Immature natural killer cell (primary cell): ENCODE measurements around the gene EMILIN3. TPM values are rescaled to one million over a fixed set of nuclear protein-coding genes. Genes with fewer than 3 reads are reported as not detected.

Experiments used
- DNase-seq, 3 donors: peaks; one replicate each; pipeline ENCODE4 v3.0.0; 2022; ENCODE audit warnings: mixed read lengths in 1 of 3
- H3K27ac Mint-ChIP-seq, 6 donors: one replicate each; pipeline ENCODE4 v1.8.0; 2020; ENCODE audit warnings: mixed read lengths in 6 of 6, mild to moderate bottlenecking in 5 of 6, inconsistent platforms in 4 of 6, moderate library complexity in 3 of 6
- H3K27me3 Mint-ChIP-seq, 3 donors: one replicate each; pipeline ENCODE4 v1.8.0; 2020 to 2021; ENCODE audit warnings: low read depth in 3 of 3, mild to moderate bottlenecking in 3 of 3, mixed read lengths in 3 of 3, moderate library complexity in 3 of 3, inconsistent platforms in 1 of 3
- H3K36me3 Mint-ChIP-seq, 3 donors: one replicate each; pipeline ENCODE4 v1.8.0; 2020; ENCODE audit warnings: mixed read lengths in 3 of 3, inconsistent platforms in 2 of 3, mild to moderate bottlenecking in 2 of 3
- H3K4me1 Mint-ChIP-seq, 2 donors: one replicate each; pipeline ENCODE4 v1.8.0; 2020; ENCODE audit warnings: inconsistent platforms in 2 of 2, mild to moderate bottlenecking in 2 of 2, mixed read lengths in 2 of 2, moderate library complexity in 1 of 2
- H3K4me3 Mint-ChIP-seq, 5 donors: one replicate each; pipeline ENCODE4 v1.8.0; 2020; ENCODE audit warnings: mild to moderate bottlenecking in 5 of 5, mixed read lengths in 5 of 5, inconsistent platforms in 3 of 5, moderate library complexity in 3 of 5
- H3K9me3 Mint-ChIP-seq, 6 donors: one replicate each; pipeline ENCODE4 v1.8.0; 2020; ENCODE audit warnings: mild to moderate bottlenecking in 6 of 6, mixed read lengths in 6 of 6, inconsistent platforms in 4 of 6, moderate library complexity in 3 of 6
- polyA plus RNA-seq, 3 donors: library from polyadenylated mRNA; unstranded; fragments of 300-500 nt; fragmentation: Illumina TruSeq; gene quantifications; one replicate each; pipeline ENCODE4 v1.2.3, GENCODE V29; 2021

EMILIN3 gene
- polyA plus RNA-seq, 3 donors from 2014 or later: not detected

DNA sequence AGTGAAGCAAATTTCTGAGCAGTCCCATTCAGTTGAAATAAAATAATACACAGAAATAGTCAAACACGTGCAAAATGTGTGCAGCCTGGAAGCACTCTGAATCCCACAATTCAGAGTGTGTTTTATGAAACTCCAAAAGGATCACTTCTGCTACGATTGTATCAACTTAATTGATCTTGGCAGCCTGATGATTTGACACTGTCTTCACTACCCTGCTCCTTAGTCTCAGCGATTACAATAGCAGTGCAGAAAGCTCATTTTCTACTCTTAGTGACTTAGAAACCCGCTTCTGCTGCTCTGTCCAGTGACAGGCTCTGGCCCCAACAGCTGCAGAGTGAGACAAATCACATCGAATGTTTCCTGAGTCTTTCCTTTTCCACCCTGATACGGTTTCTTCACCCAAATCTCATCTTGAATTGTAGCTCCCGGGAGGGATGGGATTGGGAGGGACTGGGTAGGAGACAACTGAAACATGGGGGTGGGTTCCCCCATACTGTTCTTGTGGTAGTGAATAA is 16.2 kb upstream of the EMILIN3 start:
- peaks cover 0 to 27% (median 8%) of the 10 kb centered on the region in 3 donors for H3K27me3 Mint-ChIP-seq
- no peaks in the 10 kb centered on the region for H3K36me3 Mint-ChIP-seq
- H3K27ac Mint-ChIP-seq: no peak overlapping the region
- no peak for DNase-seq
- H3K4me1 Mint-ChIP-seq: no peaks in the 10 kb centered on the region
- H3K9me3 Mint-ChIP-seq: no peaks in the 10 kb centered on the region
- no peak overlapping the region for H3K4me3 Mint-ChIP-seq

DNA sequence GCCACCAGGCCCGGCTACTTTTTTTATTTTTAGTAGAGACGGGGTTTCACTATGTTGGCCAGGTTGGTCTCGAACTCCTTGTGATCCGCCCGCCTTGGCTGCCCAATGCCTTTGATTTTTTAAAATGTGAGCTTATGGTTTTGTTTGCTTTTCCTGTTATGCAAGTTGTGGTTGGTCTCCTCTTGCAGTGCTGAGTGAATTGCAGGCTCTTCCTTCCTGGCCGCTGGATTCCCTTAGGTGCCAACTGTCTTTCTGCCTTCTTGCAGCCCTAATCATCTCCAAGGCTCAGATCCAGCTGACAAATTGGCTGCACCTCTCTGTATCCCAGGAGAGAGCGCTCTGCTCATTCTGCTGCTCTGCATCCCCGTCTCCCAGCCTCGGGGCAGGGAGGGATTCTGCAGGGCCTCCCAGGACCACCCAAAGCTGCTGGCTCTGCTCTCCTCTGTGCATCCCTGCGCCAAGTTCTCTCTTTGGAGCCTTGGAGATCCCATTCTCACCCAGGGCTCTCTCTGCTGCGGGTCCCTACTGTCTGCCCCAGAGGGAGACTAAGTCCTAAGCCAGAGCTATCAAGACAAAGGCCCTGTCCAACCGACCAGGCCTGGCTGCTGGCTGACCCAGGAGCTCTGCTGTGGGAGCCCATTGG is 14.1 kb upstream of the EMILIN3 start:
- no peaks in the 10 kb centered on the region for H3K9me3 Mint-ChIP-seq
- H3K4me1 Mint-ChIP-seq: no peaks in the 10 kb centered on the region
- no peak for DNase-seq
- no peak overlapping the region for H3K27ac Mint-ChIP-seq
- H3K27me3 Mint-ChIP-seq: peaks cover 0 to 27% (median 8%) of the 10 kb centered on the region in 3 donors
- H3K36me3 Mint-ChIP-seq: no peaks in the 10 kb centered on the region
- H3K4me3 Mint-ChIP-seq: no peak overlapping the region

DNA sequence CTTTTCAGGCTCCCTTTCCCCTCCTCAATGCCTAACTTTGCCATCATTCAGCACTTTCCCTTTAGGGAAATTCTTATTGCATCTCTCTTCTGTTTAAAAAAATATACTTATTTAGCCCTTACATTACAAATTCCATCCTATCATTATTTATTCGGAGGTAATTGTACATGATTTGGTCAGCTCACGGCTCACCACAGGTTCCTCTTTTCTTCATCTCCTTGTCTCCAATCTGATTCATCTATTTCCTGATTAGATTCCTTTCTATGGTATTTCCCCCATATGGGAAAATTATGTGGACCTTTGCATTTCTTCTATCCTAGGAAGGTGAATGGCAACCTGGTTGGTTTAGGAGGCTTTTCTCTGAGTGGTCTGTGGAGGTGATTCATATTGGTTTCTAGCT is 12.9 kb upstream of the EMILIN3 start:
- H3K36me3 Mint-ChIP-seq: no peaks in the 10 kb centered on the region
- H3K4me1 Mint-ChIP-seq: no peaks in the 10 kb centered on the region
- H3K4me3 Mint-ChIP-seq: no peak overlapping the region
- H3K27ac Mint-ChIP-seq: no peak overlapping the region
- H3K27me3 Mint-ChIP-seq: peaks cover 0 to 27% (median 8%) of the 10 kb centered on the region in 3 donors
- no peaks in the 10 kb centered on the region for H3K9me3 Mint-ChIP-seq
- no peak for DNase-seq

DNA sequence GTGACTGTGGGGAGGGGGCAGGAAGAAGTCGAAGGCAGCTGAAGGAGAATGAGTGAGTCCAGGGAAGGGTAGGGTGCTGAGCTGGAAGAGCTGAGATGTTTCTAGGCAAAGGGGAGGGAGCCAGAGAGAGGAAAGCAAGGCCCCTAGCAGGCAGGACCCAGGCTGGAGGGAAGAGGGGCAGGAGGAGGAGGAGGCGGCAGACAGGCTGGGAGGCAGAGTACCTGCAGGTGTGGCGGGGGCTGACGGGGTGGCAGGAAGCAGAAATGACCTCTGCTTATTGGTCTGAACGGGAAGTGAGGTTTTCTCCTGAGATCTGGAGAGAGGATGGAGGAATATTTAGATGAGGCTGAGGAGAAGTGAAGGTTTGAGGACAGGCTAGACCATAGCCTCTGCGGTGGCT is 10.7 kb upstream of the EMILIN3 start:
- Mint-ChIP-seq H3K4me3 (no peak overlapping the region), H3K27me3 (peaks cover 0 to 25% (median 8%) of the 10 kb centered on the region in 3 donors), H3K9me3 (no peaks in the 10 kb centered on the region), H3K36me3 (no peaks in the 10 kb centered on the region), H3K4me1 (no peaks in the 10 kb centered on the region), H3K27ac (no peak overlapping the region)
- no peak for DNase-seq

DNA sequence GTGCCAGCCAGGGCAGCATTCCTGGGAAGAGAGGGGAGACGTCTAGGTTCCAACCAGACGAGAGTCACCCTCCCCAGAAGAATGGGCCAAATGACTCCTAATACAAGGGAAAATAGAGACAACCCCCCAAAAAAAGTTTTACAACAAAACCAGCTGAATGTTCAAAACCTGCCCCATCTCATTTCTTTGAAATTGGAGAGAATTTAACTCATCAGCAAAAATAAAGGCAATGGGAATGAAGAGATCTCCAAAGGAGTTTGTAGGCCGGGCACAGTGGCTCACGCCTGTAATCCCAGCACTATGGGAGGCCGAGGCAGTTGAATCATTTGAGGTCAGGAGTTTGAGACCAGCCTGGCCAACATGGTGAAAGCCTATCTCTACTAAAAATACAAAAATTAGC is 9.7 kb upstream of the EMILIN3 start:
- H3K4me1 Mint-ChIP-seq: no peaks in the 10 kb centered on the region
- H3K4me3 Mint-ChIP-seq: no peak overlapping the region
- no peak for DNase-seq
- no peak overlapping the region for H3K27ac Mint-ChIP-seq
- no peaks in the 10 kb centered on the region for H3K9me3 Mint-ChIP-seq
- no peaks in the 10 kb centered on the region for H3K36me3 Mint-ChIP-seq
- H3K27me3 Mint-ChIP-seq: peaks cover 0 to 23% (median 8%) of the 10 kb centered on the region in 3 donors

DNA sequence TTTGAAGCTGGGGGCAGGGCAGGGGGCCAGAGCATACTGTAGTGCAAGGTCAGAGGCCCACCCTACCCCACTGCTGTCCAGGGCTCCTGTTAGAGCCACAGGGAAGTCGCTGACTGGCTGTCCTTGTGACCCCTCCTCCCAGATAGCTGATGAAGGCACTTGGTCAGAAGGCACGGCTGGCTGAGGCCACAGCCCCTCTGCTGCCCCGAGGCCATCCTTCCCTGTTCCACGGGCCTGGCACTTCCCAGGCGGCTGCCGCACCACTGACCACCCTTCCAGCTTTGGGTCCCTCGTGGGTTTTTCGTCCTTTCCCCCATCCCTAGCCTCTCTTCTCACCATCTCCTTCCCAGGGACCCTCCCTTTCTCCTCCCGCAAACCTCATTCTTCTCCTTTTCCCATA is 9.2 kb upstream of the EMILIN3 start:
- H3K27ac Mint-ChIP-seq: no peak overlapping the region
- peaks cover 2 to 25% (median 10%) of the 10 kb centered on the region in 3 donors for H3K27me3 Mint-ChIP-seq
- no peaks in the 10 kb centered on the region for H3K4me1 Mint-ChIP-seq

DNA sequence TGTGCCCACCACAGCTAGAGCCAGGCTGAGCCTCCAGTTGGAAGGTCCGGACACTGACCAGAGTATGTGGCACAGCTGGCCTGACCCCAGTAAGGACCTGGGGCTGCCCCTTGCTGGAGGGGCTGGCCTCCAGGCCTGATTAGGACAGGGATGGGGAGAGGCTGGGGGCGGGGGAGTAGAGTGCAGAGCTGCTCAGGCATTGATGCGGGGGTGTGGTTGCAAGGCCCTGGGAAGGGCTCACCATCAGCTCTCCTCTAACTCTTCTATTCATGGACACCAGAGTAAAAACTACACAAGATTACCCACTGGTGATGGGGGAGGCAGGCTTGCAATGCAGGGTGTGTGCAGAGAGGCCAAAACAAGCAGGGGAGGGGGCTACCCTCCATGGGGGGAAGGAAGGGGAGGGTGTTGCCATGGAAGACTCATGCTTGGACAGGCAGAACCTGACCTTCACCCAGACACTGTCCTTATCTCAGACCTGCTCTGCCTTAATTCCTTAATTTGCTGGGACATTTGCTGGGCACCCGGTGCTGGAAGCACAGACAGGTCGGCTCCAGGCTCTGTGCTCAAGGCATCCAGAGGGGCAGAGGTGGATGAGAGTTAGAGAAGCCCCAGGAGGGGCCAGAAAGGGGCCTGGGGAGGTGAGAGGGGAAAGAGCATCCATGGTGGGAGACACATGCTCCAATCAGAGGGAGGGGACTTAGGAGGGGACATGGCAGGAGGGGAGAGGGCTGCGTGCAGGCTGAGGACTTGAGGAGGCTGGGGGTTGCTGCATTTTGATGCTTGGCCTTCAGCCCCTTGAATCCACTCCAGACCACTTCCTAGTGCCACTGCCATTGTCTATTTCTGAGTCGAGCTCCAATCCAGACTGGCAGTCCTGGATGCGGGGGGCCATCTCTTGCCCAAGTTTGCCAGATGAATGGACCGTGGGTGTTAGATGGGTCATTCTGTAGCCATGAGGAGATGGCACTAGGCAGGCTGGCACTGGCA is 7.6 kb upstream of the EMILIN3 start:
- Mint-ChIP-seq H3K36me3 (no peaks in the 10 kb centered on the region), H3K9me3 (peaks cover 0 to 1% (median 0%) of the 10 kb centered on the region in 6 donors), H3K27ac (no peak overlapping the region), H3K4me3 (no peak overlapping the region), H3K4me1 (no peaks in the 10 kb centered on the region), H3K27me3 (peaks cover 3 to 14% (median 6%) of the 10 kb centered on the region in 3 donors)
- DNase-seq: no peak

More for the DNA sequence above, 9.2 kb upstream of the EMILIN3 start:
- peaks cover 0 to 1% (median 0%) of the 10 kb centered on the region in 6 donors for H3K9me3 Mint-ChIP-seq
- H3K4me3 Mint-ChIP-seq: no peak overlapping the region
- no peak for DNase-seq
- no peaks in the 10 kb centered on the region for H3K36me3 Mint-ChIP-seq

DNA sequence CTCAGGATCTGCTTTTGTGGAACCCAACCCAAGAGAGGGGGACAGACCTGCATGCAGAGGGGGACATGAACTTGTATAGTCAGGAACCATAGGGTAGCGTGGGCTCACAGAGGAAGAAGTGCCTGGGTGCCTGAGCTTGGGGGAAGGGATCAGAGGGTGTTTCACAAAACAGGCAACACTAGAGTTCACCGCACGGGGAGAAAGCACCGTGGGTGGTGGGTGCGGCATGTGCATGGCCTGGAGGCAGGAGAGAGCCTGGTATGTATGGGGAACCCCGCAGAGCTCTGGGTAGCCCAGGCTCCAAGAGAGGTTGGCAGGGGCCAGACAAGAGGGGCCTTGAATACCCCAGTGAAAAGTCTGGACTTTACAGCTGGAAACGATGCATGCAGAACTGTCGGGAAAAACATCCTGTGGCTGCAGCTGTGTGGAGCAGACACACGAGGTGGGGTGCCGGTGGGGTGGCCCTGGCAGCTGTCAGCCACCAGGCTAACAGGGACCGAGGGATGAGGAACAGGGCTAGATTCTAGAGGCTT is 6.7 kb upstream of the EMILIN3 start:
- no peak for DNase-seq
- peaks cover 6 to 16% (median 6%) of the 10 kb centered on the region in 3 donors for H3K27me3 Mint-ChIP-seq
- H3K27ac Mint-ChIP-seq: no peak overlapping the region
- no peak overlapping the region for H3K4me3 Mint-ChIP-seq
- H3K9me3 Mint-ChIP-seq: peaks cover 0 to 1% (median 0%) of the 10 kb centered on the region in 6 donors
- no peaks in the 10 kb centered on the region for H3K4me1 Mint-ChIP-seq
- no peaks in the 10 kb centered on the region for H3K36me3 Mint-ChIP-seq

DNA sequence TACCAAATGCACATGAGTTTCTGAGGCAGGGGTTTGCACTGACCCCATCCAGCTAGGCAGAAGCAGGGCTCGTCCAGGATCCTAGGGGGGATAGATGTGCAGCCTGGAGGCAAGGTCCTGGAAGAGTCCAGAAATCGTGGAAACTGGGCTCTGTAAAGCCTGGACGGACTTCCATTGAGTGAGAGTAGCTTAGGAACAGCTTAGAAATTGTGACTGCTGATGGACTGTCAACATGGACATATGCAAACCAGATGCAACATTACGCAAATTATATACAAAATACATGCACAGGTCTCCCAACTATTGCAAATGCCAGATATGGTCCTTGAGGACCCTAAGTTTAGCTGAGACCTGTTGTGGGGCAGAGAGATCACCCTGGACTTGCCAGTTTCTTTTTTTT is 4.8 kb upstream of the EMILIN3 start:
- Mint-ChIP-seq H3K36me3 (no peaks in the 10 kb centered on the region), H3K4me3 (no peak overlapping the region), H3K4me1 (peaks cover 0 to 5% of the 10 kb centered on the region in 2 donors), H3K27me3 (peaks cover 8 to 19% (median 15%) of the 10 kb centered on the region in 3 donors), H3K9me3 (peaks cover 0 to 1% (median 0%) of the 10 kb centered on the region in 6 donors), H3K27ac (no peak overlapping the region)
- no peak for DNase-seq

DNA sequence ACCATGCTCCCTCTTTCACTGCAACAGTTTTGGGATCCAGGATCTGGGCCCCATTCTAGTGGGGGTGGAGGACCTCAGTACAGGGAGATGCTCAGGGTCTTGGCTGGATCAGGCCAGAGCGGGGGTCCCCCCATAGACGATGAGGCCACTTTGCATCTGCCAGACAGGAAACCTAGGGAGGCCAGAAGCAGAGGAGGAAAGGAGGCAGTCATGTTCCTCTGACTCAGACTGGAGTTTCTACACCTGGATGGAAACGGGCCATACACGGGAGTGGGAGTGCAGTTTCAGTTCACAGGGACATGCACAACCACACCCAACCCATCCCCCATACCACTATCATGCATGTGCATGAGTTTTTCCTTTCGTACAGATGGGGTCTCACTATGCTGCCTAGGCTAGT is 3.6 kb upstream of the EMILIN3 start:
- H3K36me3 Mint-ChIP-seq: no peaks in the 10 kb centered on the region
- peaks cover 0 to 5% of the 10 kb centered on the region in 2 donors for H3K4me1 Mint-ChIP-seq
- H3K27me3 Mint-ChIP-seq: peaks cover 7 to 21% (median 18%) of the 10 kb centered on the region in 3 donors
- H3K9me3 Mint-ChIP-seq: peaks cover 0 to 1% (median 0%) of the 10 kb centered on the region in 6 donors
- DNase-seq: no peak
- H3K27ac Mint-ChIP-seq: no peak overlapping the region
- no peak overlapping the region for H3K4me3 Mint-ChIP-seq

DNA sequence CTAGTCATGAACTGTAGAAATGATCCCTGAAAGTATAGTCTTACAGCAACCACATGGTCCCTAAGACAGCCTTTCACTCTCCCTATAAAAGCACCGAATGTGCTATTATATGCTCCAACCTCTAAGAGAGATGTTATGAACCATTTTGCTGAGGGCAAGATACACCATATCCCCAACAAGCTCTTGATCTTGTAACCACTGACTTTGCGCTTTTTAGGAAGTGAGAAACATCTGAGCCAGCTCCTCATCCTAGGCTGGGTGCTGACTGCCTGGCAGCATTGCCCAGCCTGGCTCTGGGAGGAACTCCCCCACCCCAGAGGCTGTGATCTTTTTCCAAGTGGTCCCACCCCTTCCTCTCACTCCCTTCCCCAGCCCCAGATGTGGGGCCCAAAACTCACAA is 3.1 kb upstream of the EMILIN3 start:
- H3K9me3 Mint-ChIP-seq: peaks cover 0 to 1% (median 0%) of the 10 kb centered on the region in 6 donors
- H3K36me3 Mint-ChIP-seq: no peaks in the 10 kb centered on the region
- H3K27ac Mint-ChIP-seq: no peak overlapping the region
- DNase-seq: no peak
- peaks cover 0 to 5% of the 10 kb centered on the region in 2 donors for H3K4me1 Mint-ChIP-seq
- peaks cover 7 to 21% (median 18%) of the 10 kb centered on the region in 3 donors for H3K27me3 Mint-ChIP-seq
- no peak overlapping the region for H3K4me3 Mint-ChIP-seq

DNA sequence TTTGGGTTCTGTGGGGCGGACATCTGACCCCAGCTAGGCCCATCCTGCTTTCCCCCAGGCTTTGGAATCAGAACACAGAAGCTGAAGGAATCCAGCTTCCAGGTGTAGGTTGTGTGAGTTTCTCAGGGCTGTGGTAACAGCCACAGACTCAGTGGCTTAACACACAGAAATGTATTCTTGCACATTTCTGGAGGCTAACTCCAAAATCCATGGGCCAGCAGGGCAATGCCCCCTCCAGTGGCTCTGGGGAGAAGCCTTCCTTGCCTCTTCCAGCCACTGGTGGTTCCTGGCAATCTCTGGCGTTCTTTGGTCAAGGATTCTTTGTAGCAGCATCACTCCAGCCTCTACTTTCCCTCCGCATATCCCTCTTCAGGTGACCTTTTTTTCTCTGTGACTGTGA is 1.3 kb upstream of the EMILIN3 start:
- H3K27ac Mint-ChIP-seq: no peak overlapping the region
- peaks cover 0 to 1% (median 0%) of the 10 kb centered on the region in 6 donors for H3K9me3 Mint-ChIP-seq
- H3K4me1 Mint-ChIP-seq: peaks cover 0 to 5% of the 10 kb centered on the region in 2 donors
- peaks cover 7 to 18% (median 17%) of the 10 kb centered on the region in 3 donors for H3K27me3 Mint-ChIP-seq
- H3K36me3 Mint-ChIP-seq: no peaks in the 10 kb centered on the region
- H3K4me3 Mint-ChIP-seq: no peak overlapping the region
- DNase-seq: no peak

DNA sequence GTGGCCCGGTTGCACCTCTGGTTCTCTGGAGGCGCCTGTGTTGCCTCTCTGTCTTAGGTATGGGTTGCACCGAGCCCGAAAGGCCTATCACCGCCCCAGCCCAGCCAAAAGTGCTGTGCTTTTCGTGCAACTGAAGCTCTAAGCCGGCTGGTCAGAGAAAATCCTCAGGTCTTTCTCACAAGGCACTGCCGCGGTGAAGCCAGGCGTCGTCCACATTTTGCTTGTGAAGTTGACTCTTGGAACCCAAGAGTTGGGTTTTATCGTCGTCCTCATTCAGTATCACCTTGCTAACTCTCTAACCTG is 726 bp upstream of the EMILIN3 start:
- Mint-ChIP-seq H3K36me3 (no peaks in the 10 kb centered on the region), H3K27ac (no peak overlapping the region), H3K4me3 (peak overlapping the region in 1 of 5 donors; percentile 21), H3K27me3 (peaks cover 7 to 18% (median 17%) of the 10 kb centered on the region in 3 donors), H3K4me1 (peaks cover 0 to 5% of the 10 kb centered on the region in 2 donors), H3K9me3 (peaks cover 0 to 1% (median 0%) of the 10 kb centered on the region in 6 donors)
- DNase-seq: no peak
